Measurements from ENCODE around the gene ARHGEF19. TPM values are rescaled to one million over a fixed set of nuclear protein-coding genes. Genes with fewer than 3 reads are reported as not detected.

ARHGEF19 gene
- total RNA-seq, 4 donors from 2014 or later: 3.3 to 4.6 (median 3.9) TPM

DNA sequence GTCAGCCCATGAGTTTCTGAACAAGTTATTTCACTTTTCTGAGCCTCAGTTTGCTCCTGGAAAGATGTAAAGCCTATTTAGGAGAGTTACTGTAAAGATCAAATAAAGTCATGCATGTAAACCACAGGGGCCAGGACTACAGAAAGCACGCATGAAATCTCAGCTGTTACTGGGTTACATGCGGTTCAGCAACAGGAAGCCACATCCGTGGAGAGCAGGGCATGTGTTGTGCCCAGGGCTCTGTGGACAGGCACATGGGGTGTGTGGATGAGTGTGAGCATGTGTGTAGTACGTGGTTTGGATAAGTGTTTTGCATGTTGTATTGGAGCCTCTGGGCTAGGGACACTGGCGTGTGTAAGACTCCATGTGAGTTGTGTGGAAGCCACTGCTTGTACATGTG, 54.4 kb downstream of the ARHGEF19 start:
- intact Hi-C loops (cut with DNase I): no loop called here
- Histone ChIP-seq H3K27me3 (no peaks in the 10 kb centered on the region), H3K4me3 (no peak overlapping the region), H3K27ac (replicated peaks in 1 of 4) (no peak overlapping the region), H3K9me3 (no peaks in the 10 kb centered on the region), H3K36me3 (no peaks in the 10 kb centered on the region), H3K4me1 (peaks cover 20 to 38% (median 35%) of the 10 kb centered on the region in 4 donors)
- 70% methylated on average over 5 of the region's 5 CpGs for WGBS
- TF ChIP-seq POLR2A (IDR thresholded peaks at IDR 0.05; ENCODE audit: low read depth) (no peak), EP300 (IDR thresholded peaks at IDR 0.05) (no peak), POLR2AphosphoS5 (IDR thresholded peaks at IDR 0.05) (no peak)
- TF ChIP-seq, protein P1, sequence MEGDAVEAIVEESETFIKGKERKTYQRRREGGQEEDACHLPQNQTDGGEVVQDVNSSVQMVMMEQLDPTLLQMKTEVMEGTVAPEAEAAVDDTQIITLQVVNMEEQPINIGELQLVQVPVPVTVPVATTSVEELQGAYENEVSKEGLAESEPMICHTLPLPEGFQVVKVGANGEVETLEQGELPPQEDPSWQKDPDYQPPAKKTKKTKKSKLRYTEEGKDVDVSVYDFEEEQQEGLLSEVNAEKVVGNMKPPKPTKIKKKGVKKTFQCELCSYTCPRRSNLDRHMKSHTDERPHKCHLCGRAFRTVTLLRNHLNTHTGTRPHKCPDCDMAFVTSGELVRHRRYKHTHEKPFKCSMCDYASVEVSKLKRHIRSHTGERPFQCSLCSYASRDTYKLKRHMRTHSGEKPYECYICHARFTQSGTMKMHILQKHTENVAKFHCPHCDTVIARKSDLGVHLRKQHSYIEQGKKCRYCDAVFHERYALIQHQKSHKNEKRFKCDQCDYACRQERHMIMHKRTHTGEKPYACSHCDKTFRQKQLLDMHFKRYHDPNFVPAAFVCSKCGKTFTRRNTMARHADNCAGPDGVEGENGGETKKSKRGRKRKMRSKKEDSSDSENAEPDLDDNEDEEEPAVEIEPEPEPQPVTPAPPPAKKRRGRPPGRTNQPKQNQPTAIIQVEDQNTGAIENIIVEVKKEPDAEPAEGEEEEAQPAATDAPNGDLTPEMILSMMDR (IDR thresholded peaks at IDR 0.05): no peak
- DNase-seq (ENCODE audit: extremely low spot score): no peak

DNA sequence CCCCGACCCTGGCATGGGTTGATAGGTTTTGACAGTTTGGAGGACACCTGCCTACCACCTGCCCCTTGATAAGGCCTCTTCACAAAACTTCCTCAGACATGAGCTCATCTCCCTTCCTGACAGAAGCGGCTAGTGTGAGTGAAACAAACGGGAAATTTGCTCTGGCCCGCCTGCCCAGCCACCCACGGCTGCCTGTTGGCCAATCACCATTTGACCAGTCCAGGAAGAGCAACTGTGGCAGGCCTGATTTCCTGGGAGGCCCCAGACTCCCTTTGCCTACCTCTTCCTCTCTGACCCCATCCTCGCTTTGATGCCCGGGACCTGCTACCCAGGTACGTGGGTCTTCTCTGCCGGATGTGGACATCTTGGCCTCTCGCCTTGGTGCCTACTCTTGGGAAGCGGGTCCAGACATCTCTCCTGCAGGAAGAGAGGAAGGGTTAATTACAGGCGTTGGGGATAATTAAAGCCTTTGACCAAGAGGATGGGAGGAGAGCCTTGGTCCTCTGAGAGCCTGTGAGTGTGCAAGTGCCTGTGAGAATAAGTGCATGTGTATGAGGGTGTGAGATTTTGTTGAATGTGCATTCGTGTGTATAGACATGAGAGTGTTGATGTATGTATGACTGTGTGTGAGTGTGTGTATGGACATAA, 55.5 kb downstream of the ARHGEF19 start:
- Histone ChIP-seq H3K9me3 (no peaks in the 10 kb centered on the region), H3K27ac (replicated peaks in 1 of 4) (peak overlapping the region; percentile 79 to 89 (median 84)), H3K4me1 (peaks cover 30 to 46% (median 46%) of the 10 kb centered on the region in 4 donors), H3K27me3 (no peaks in the 10 kb centered on the region), H3K36me3 (no peaks in the 10 kb centered on the region), H3K4me3 (no peak overlapping the region)
- TF ChIP-seq POLR2A (IDR thresholded peaks at IDR 0.05; ENCODE audit: low read depth) (no peak), EP300 (IDR thresholded peaks at IDR 0.05) (no peak), POLR2AphosphoS5 (IDR thresholded peaks at IDR 0.05) (no peak)
- TF ChIP-seq, protein P1 (IDR thresholded peaks at IDR 0.05): no peak
- no peak for DNase-seq (ENCODE audit: extremely low spot score)
- WGBS: 80% methylated on average over 12 of the region's 13 CpGs
- intact Hi-C loops (cut with DNase I): no loop called here

DNA sequence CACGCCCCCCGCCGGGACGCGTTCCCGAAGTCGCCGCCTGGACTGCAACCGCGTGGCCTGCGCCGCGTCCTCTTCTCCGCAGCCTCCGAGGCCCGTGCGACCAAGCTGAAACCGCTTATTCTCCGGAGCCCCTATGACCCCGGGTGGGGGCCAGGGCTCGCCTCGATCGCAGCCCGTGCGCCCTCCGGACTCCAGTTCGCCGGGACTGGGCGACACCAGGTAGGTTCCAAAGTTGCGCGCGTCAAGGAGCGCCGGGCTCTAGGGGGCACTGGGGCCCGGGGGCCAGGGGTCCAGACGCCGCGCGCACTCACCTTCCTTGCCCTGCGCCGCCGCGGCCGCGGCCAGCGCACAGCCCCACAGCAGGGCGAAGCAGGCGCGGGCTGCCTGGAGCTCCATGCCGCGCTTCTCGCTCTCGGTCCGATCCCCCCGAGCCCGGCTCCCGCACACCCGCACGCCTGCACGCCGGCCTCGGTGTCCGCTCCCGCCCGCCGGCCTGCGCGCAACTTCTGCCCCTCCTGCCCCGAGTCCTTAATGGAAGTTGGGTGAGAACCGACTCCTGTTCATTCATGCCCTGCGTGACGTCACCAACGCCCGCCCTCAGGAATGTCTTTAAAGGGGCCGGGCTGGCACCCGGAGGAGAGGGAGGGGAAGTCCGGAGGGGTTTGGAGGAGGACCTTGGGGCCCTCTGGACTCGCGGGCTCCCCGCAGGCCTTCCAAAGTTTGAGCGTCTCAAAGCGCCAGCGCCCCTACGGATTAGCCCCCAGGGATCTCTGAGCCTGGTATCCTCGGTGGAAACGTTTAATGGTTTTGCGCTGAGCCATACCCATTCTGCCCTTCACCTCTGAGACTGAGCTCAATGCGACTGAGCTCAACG, 56.7 kb downstream of the ARHGEF19 start, which contains the start of gene EPHA2:
TSS of gene EPHA2 (minus strand) at position 533 of the 874 bp plus-strand sequence. CDS start at position 396, 137 bp downstream.
- Histone ChIP-seq H3K4me1 (peaks cover 42 to 58% (median 57%) of the 10 kb centered on the region in 4 donors), H3K27ac (replicated peaks in 1 of 4) (peak within 1 kb of the TSS; percentile 79 to 89 (median 84)), H3K36me3 (no peaks in the 10 kb centered on the region), H3K4me3 (peak within 1 kb of the TSS; percentile 63 to 72 (median 70)), H3K27me3 (no peaks in the 10 kb centered on the region), H3K9me3 (no peaks in the 10 kb centered on the region)
- TF ChIP-seq POLR2A (IDR thresholded peaks at IDR 0.05; ENCODE audit: low read depth) (peak; percentile 56), POLR2AphosphoS5 (IDR thresholded peaks at IDR 0.05) (peak; percentile 91 to 97), EP300 (IDR thresholded peaks at IDR 0.05) (no peak)
- DNase-seq (ENCODE audit: extremely low spot score): no peak
- 9% methylated on average over 59 of the region's 89 CpGs for WGBS
- intact Hi-C loops (cut with DNase I): no loop called here

DNA sequence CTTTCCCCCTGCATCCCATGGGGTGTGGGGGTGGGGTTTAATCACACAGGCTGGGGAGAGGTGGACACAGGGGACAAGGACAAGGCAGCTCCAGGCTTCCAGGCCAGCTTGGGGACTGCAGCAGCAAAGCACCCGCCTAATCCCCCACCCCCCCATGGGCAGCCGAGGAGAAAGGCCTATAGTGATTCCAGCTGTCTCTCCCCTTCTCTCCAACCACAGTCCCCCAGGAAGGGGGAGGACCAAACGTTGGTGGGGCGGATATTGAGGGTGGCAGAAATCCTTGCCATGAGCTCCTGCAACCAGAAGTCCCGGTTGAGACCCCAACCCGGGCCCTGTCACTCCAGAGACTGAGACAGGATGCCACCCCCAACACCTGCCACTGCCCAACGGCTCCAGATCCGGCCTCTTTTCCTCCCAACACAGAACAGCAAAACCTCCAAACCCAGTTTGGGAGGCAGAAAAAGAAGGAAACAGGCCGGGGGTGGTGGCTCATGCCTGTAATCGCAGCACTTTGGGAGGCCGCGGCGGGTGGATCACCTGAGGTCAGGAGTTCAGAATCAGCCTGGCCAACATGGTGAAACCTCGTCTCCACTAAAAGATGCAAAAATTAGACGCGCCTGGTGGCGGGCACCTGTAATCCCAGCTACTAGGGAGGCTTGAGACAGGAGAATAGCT, 58.3 kb downstream of the ARHGEF19 start:
- WGBS: 48% methylated on average over 16 of the region's 17 CpGs
- intact Hi-C loops (cut with DNase I): no loop called here
- Histone ChIP-seq H3K9me3 (no peaks in the 10 kb centered on the region), H3K4me3 (peak overlapping the region; percentile 63 to 72 (median 70)), H3K27me3 (no peaks in the 10 kb centered on the region), H3K27ac (replicated peaks in 1 of 4) (peak overlapping the region; percentile 79 to 89 (median 84)), H3K36me3 (peaks cover 0 to 16% (median 8%) of the 10 kb centered on the region in 4 donors), H3K4me1 (peaks cover 50 to 65% (median 60%) of the 10 kb centered on the region in 4 donors)
- TF ChIP-seq EP300 (IDR thresholded peaks at IDR 0.05): no peak
- no peak for TF ChIP-seq POLR2A (IDR thresholded peaks at IDR 0.05; ENCODE audit: low read depth)
- no peak for TF ChIP-seq POLR2AphosphoS5 (IDR thresholded peaks at IDR 0.05)
- TF ChIP-seq, protein P1 (IDR thresholded peaks at IDR 0.05): no peak
- DNase-seq (ENCODE audit: extremely low spot score): no peak
